Stimulated activated CD4-positive, alpha-beta T cell treated with anti-CD3 and anti-CD28 coated beads, Interleukin-15, amount 100 ng/mL, for 1 hour (primary cell): ENCODE measurements around the gene OSBPL10.

Source experiments
- DNase-seq, 2 donors: peaks; one replicate each; pipeline ENCODE4 v3.0.0-alpha.2; 2020; ENCODE audit warnings: low read depth in 1 of 2, low spot score in 1 of 2

Gene OSBPL10

DNA sequence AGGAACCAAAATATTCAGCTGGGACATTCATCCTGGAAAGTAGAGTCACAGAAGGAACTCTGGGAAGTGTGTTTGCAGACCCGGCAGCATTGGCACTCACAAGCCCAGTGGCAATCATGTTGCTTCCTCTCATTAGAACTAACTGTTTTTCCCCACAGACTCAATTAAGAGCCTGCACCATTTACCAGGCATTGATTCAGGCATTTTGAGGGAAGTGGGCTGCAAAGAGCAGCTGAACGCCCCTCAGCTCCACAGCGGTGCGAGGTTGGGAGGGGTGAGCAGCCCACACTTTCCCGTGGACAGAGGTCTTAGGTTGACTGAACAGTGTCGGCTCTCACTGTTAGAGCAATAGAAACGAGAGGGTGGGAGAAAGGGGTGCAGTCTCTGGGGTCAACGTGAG is 304.5 kb downstream of the OSBPL10 start:
- DNase-seq, result no peak

DNA sequence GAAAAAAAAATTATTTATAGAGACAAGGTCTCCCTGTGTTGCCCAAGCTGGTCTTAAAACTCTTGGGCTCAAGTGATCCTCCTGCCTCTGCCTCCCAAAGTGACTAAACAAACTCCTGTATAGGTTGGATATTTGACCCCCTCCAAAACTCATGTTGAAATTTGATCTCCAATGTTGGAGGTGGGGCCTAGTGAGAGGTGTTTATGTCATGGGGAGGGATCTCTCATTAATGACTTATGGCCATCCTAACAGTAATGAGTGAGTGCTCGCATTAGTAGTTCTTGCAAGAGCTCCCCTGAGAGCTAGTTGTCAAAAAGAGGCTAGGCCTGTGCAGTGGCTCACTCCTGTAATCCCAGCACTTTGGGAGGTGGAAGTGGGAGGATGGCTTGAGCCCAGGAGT is 307.1 kb downstream of the OSBPL10 start:
- DNase-seq, result no peak

DNA sequence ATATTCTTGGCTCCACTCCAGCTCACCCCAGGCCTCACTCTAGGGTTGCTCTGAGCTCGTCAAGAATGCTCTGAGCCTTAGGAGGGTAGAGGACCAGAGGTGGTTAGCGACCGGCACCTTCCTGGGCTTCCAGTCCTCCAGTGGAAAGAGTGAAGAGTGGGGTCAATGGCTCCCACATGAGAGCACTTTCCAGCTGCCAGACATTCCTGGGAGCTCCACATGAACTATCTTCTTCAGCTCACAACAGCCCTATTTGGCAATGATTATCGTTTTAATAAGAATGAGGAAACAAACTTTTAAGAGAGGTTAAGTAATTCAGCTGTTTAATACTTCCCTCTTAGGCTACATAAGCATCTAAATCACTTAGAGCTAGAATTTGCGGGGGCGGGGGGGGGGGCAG is 309.1 kb downstream of the OSBPL10 start:
- no peak for DNase-seq

DNA sequence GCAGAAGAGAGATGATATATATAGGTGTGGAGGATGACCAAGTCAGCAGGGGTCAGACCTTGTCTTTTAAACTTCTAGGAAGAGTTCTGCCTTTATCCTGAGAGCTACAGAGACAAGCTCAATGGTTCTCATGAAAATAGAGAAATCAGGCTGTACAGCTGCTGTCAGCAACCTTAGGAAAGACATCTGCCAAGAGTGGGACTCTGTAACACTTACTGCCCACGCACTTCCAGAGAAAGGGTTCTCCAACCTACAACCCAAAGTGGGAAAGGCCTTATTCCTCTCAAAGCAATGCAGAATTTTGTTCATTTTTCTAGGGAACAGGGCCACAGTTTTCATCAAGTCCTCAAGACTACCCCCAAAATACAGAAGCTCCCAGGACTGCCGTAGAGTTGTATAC is 309.6 kb downstream of the OSBPL10 start:
- DNase-seq, result no peak

DNA sequence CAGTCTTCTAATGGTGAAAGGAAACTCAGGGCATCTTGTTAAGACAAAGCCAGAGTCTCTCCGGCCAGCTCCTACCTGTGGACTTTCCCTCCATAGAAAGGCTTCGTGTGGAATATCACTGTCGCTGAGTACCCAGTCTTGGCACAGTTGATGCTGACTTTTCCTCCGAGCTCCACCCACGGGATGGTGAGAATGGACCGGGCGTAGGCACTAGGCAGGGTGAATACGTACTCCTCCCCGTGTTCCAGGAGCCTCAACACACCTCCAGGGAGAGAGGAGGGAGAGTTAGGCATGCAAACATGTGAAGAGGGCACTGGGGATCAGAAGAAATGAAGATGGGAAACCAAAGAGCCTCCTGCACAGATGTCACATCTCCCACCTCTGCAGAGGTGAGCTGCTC is 310.3 kb downstream of the OSBPL10 start:
- DNase-seq, result no peak

DNA sequence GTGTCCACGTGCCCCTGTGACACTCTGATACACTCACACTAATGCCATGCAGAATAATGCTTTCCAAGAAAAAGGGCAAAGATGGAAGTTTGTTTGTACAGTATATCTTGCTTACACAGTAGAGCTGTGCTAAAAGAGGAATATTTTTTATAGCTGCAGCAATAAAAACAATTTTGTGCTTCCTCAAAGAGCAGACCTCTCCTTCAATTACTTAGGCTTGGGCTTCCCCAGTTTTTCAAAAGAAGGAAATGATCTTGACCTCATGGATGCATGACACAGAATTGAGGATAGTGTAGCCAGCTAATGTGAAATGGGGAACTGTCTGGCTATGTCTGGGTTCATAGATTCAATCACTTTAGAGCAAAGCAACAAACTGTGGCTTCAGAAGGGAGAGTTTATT is 310.9 kb downstream of the OSBPL10 start:
- no peak for DNase-seq

DNA sequence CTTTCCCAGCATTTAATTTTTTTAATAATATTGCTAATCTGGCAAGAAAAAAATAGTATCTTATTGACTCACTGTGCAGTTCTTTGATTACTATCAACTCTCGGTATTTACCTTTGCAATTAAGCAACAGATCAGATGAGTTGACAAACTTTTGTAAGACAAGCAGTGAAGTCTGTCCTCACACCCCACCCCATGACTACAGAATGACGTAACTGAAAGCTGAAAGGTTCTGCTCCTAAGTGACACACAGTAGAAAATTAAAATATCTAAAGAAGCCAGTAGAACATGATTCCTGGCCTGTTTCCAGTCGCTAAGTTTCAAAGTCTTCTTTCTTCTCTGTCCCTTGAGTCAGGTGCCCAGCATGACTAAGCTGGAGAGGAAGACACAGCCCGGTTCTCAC is 312.8 kb downstream of the OSBPL10 start:
- DNase-seq, result no peak

DNA sequence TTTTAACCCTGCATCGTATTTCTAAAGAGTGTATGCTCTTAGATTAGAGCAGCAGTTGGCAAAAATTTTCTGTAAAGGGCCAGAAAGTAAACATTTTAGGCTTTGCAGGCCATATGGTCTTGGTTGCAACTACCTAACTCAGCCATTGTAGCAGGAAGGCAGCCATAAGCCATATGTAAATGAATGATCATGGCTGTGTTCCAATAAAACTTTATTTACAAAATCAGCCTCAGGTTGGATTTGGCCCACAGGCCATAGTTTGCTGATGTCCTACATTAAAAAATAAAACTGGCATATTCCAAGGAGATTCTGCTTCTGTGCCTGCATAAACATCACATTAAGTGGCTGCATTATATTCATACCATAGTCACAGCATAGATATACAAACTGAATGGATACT is 313.5 kb downstream of the OSBPL10 start:
- no peak for DNase-seq

DNA sequence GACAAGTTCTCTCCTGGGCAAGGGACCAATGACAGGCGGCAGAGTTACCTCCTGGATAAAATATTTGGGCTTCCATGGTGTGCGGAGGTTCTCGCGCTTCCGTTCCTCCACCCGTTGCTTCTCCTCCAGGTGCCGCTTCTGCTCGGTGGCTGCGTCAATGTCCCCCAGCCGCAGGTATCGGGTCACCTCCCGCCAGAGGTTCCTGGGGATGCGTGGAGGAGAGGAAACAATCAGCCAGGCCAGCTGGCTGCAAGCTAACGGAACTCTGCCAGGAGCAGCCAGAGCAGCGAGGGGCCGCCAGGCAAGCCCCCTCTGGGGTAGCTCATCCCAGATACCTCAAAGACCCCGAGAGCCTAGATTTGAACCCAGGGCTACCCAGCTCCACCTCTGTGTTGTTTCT is 317.0 kb downstream of the OSBPL10 start:
- no peak for DNase-seq

DNA sequence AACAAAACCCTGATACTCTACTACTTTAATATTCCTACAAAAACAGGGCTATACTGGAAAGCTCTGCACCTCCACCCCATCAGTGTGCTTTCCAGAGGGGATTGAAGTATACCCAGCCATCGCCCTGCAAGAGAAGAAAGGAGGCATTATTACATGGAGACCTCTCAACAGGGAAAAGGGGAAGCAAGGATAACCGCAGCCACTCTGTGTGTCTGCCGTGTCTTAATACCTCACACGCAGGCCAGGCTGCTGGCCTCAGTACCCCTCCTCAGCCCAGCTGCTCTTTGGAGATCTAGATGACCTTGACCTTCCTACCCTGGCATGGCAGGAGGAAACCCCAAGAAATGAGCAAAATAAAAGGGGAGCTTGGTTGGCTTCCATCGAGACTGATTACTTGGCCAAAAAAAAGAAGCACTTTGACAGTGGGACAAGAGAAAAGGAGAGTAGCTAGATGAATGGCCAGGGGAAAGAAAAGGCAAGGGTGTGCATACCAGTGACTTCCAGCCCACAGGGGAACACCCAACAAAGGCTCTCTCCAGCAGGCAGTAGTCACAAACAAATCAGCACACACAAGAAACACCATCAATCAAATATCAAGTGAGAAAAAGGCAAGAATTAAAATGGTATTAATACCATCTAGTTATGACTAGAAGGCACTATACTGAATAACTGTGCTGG is 318.9 kb downstream of the OSBPL10 start:
- no peak for DNase-seq

DNA sequence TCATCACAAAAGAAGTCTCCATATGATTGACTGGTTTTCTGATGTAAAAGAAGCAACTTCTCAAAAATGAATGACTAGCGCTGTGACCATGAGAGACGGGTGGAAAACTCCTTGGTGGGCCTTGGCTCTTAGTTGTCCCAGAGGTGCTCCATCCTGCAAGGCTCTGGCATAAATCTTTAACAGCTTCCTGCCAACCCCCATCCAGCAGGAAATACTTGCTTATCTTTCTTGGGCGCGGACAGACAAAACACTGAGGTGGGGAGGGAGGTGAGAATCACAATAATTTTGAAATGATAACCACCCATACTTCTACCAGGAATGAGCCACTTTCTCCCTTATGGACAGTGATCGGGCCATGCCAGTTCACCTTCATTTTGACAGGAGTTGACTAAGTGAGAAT is 319.8 kb downstream of the OSBPL10 start:
- DNase-seq, result no peak

DNA sequence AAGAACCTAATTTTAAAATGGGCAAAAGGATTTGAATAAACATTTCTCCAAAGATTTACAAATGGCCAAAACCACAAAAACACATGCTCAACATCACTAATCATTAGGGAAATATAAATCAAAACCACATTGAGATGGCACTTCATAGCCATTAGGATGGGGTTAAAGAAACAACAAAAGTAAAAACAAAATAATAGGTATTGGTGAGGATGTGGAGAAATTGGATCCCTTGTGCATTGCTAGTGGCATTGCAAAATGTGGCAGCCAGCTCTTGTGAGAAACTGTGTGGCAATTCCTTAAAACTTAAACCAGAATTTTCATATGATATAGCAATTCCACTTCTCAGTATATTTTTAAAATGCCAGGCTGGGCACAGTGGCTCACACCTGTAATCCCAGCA is 321.8 kb downstream of the OSBPL10 start:
- DNase-seq, result no peak

DNA sequence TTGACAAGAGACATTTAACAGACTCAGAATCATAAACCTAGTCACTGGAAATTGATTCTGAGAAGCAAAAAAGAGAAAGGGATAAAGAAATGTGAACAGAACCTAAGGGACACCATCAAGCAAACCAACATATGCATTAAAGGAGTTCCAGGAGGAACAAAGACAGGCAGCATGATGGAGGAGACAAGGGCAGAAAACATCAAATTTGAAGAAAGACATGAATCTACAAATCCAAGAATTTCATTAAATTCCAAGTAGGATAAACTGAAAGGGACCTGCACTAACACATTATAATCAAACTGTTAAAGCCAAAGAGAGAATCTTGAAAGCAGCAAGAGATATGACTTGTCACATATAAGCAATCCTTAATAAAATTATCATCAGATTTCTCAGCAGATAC is 326.1 kb downstream of the OSBPL10 start:
- DNase-seq, result no peak

DNA sequence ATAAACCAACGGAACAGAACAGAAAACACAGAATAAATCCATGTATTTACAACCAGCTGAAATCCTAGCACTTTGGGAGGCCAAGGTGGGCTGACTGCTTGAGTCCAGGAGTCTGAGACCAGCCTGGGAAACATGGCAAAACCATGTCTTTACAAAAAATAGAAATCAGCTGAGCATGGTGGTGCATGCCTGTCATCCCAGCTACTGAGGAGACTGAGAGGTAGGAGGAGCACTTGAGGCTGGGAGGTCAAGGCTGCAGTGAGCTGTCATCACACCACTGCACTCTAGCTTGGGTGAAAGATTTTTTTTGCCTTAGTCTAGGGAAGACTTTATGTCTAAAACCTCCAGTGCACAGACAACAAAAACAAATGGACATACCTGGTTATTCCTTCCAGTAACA is 327.6 kb downstream of the OSBPL10 start:
- DNase-seq, result no peak

DNA sequence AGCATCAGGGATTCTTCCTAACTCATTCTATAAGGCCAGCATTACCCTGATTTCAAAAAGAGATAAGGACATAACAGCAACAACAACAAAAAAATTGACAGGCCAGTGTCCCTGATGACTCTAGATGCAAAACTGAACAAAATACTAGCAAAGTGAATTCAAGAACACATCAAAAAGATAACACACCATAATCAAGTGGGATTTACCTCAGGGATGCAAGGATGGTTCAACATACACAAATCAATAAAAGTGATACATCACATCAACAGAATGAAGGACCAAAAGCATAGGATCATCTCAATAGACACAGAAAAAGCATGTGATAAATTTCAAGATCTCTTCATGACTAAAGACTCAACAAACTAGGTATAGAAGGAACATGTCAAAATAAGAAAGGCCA is 328.8 kb downstream of the OSBPL10 start:
- no peak for DNase-seq

DNA sequence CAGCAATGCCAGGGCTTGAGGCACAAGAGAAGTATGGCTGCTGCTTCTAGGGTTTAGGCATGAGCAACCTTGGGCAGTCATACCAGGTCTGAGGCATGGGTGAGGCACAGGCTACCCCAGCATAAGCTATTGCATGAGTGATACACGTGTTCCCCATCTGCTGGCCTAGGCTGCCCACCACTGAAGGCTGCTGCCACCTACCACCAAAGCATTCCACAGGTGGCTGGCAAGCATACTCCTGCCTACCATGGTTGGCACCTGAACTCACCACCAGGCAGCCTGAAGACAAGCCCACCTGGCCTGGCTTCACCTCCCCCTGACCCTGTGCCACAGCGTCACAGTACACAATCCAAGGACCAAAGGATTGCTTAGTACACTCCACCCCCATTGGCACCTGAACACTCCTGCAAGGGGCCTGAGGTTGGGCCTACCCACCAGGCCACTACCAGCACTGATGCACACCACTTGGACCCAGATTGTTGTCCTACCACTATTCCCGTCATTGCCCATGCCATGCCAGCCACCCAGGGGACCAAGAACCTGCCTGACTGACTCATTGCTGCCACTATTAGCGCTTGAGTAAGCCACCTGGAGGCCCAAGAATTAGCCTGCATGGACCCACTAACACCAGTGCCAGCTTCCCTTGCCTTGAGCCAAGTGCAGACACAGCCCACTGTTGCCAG is 332.6 kb downstream of the OSBPL10 start:
- DNase-seq, result no peak

DNA sequence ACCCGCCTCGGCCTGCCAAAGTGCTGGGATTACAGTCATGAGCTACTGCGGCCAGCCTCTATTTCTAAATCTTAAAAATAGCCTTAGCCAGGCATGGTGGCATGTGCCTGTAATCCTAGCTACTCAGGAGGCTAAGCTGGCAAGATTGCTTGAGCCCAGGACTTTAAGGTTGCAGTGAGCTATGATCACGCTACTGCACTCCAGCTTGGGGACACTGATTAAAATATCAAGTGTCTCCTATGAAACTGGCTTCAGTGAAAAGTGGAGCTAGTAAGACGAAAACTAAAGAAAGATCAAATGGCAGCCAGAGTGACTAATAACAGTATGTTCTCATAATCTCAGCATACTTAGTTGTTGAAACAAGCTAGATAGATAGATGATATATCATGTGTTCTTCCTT is 335.8 kb downstream of the OSBPL10 start:
- DNase-seq, result no peak

DNA sequence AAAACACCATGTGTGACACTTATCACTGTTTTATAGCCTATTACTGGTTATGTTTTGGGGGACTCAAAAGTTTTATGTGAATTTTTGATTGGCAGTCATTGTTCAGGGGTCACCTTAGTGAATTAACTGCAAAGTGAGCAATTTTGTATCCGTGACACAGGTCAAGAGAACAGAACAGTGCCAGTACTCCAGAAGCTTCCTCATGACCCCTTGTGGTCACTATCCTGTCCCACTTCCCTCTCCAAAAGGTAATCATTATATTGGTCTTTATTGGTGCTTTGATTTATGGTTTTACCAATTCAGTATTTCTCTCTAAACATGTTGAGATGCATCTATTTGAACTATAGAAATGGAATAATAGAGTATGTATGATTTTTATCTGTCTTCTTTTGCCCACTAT is 341.2 kb downstream of the OSBPL10 start:
- DNase-seq, result no peak

DNA sequence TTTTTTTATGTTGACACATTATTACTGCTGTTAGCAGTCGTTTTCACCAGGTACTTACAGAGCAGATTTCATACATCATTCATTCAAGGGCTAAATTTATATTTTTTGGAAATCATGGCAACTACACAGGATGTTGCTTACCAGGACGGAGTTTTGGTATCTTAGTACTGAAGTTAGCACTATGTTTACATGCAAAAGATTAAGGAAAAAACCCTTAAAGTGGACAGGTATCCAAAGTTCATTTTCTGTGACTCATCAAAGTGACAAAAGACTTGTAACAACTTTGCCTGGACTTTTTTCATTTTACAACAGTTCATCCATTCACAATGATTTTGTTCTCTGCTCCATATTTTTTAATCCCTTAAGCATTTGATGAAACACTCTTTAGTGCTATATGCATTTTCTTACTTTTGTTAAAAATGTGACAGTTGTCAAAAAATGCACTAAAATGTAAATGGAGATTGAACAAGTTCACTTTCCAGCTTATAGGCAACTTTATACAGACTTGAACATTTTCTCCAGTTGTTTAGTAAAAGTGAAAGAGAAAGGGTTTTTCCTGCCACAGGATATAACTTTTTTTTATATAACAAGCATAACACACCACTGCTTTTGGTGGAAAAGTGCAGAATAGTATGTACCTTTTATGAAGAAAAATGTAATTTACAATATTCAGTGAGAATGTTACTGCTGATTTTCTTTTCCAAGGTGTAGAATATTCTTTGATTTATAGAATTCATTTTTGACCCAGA is 344.2 kb downstream of the OSBPL10 start:
- no peak for DNase-seq

DNA sequence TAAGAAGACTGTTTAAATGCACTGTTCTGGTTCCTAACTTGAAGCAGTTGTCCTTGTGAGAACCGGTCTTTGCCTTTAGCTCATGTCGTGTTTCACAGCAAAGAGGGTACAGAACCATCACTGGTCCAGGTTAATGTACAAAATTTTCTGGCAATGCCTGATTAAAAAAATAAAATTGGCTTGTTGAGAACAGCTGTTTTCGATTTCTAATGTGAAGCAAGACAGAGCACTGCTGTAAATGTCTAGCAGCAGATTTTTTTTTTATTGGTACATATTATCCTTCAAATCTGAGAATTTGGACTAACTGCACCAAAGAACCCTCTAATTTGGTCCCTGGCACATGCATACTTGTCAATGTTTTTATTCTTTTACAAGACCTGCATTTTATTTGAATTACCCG is 345.0 kb downstream of the OSBPL10 start:
- DNase-seq, result no peak

DNA sequence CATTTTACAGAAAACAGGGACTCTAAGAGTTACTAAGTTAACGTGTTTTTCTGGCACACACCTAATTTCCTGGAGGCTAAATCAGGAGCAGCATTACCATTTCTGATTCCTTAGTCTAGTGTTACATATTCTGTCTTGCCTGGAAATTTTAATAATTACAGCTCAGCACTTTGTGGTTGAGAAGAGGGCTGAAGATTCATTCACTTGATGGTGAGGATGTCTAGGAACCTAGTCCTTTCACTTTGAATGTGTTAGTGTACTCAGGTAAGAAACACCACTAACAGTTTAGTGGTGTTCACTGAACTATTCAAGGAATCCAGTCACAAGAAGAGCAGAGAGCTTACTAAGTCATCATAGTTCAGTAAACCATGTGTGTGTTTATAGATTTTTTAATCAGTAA is 345.5 kb downstream of the OSBPL10 start:
- no peak for DNase-seq

DNA sequence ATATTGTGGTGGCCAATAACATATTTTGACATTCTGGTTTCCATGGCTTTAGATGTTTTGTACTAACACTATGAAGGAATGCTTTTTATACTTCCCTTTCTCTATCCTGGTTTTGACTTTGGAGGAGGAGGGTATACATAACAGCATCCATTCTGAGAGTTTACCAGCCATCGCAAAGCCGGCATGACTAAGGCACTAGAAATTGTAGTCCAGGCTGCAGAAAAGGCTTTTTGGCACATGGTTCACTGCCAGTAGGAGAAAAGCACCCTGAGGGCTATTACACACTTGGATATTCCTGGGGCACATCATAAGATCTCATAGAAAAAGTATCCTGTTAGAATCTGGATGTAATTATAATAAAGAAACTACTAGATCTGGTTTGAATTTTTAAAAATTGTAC is 346.6 kb downstream of the OSBPL10 start:
- DNase-seq, result no peak

DNA sequence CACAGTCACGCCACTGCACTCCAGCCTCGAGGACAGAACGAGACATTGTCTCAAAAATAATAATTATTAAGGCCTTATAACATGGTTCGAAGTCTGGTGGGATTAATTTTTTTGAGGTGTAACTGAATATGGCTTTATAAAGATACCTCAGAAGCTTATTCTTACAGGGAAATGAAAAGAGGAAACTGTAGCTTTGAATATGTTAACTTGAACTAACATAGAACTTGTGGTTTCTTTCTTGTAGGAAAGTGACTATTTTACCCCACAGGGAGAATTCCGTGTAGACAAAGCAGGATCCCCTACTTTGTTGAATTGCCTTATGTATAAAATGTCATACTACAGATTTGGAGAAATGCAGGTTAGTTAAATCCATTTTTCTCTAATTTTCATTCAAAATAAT is 352.0 kb downstream of the OSBPL10 start:
- no peak for DNase-seq
